Upper lobe of left lung (tissue), 6 donors: ENCODE data around the gene SEPTIN8. TPM values are rescaled to one million over a fixed set of nuclear protein-coding genes. Genes with fewer than 3 reads are reported as not detected.

Experiments used
- ATAC-seq, 2 donors: fragments of 200-7000 bp; cut with Tn5 transposase; one replicate each; pipeline ENCODE4 v1.9.1; 2022; ENCODE audit warnings: mild to moderate bottlenecking in 2 of 2, moderate library complexity in 2 of 2; ENCODE audit not compliant: low FRiP score in 2 of 2
- DNase-seq, 2 donors: peaks; one replicate each; pipeline ENCODE4 v3.0.0-alpha.2; 2019 to 2020
- H3K27ac ChIP-seq, 4 donors: fragments of 200-600 bp; sonication (generic); one replicate each; pipeline ENCODE4 v1.5.1; 2016 to 2019
- H3K27me3 ChIP-seq, 4 donors: fragments of 200-600 bp; sonication (generic); one replicate each; pipeline ENCODE4 v1.5.1; 2017 to 2019
- H3K36me3 ChIP-seq, 4 donors: fragments of 200-600 bp; sonication (generic); one replicate each; pipeline ENCODE4 v1.5.1; 2016 to 2019
- H3K4me1 ChIP-seq, 4 donors: fragments of 200-600 bp; sonication (generic); one replicate each; pipeline ENCODE4 v1.5.1; 2018 to 2019
- H3K4me3 ChIP-seq, 4 donors: fragments of 200-600 bp; sonication (generic); one replicate each; pipeline ENCODE4 v1.5.1; 2017 to 2019; ENCODE audit warnings: mild to moderate bottlenecking in 2 of 4, moderate library complexity in 1 of 4
- H3K9me3 ChIP-seq, 4 donors: fragments of 200-600 bp; sonication (generic); one replicate each; pipeline ENCODE4 v1.5.1; 2018 to 2019
- CTCF ChIP-seq, 6 experiments: fragments of 450-650 bp in 4 of 6; fragments of 200-600 bp in 2 of 6; sonication (generic) in 2 of 6; IDR thresholded peaks; one replicate each; pipeline ENCODE4 v1.5.1; 2016 to 2019; ENCODE audit warnings: antibody characterized with exemption in 6 of 6
- EP300 ChIP-seq, 4 donors: sonication (generic); formaldehyde crosslinking; IDR thresholded peaks; one replicate each; pipeline ENCODE4 v1.5.1; 2017; ENCODE audit warnings: antibody characterized with exemption in 4 of 4, control low read depth in 2 of 4
- POLR2A ChIP-seq, 4 donors: fragments of 450-650 bp; IDR thresholded peaks; one replicate each; pipeline ENCODE4 v1.5.1; 2016 to 2017; ENCODE audit warnings: antibody characterized with exemption in 4 of 4, mild to moderate bottlenecking in 2 of 4
- POLR2AphosphoS5 ChIP-seq, 2 donors: sonication (generic); formaldehyde crosslinking; IDR thresholded peaks; one replicate each; pipeline ENCODE4 v1.5.1; 2017; ENCODE audit warnings: antibody characterized with exemption in 2 of 2
- WGBS, 2 donors: methylation state at CpG; one replicate each; pipeline ENCODE4 v1.1.5; 2017 to 2018; 5-methylcytosine and 5-hydroxymethylcytosine counted together
- total RNA-seq, 6 donors: library from RNA; depleted of rRNA in 4 of 6; stranded (reverse); fragments of >200 nt in 4 of 6; gene quantifications; one replicate each; pipeline versions ENCODE4 v1.1.0 to v1.2.1, GENCODE V29; 2016 to 2021
- donor health status: DM: no; HTN: no; CAD: no; lungs with moderate emphysema.
- donor health status: DM: no; HTN: yes; CAD: no; lungs with severe emphysema.

Gene SEPTIN8
- total RNA-seq, 6 donors from 2014 or later: 26.3 to 41.5 (median 31.5) TPM

- Histone ChIP-seq H3K36me3 (no peaks in the 10 kb centered on the region), H3K4me3 (no peak overlapping the region), H3K4me1 (no peaks in the 10 kb centered on the region), H3K27ac (no peak overlapping the region), H3K27me3 (no peaks in the 10 kb centered on the region), H3K9me3 (no peaks in the 10 kb centered on the region)
- DNase-seq: no peak
- WGBS, 2 donors: 25 to 35% methylated on average over 2 of the region's 2 CpGs
- no peak for ATAC-seq
- TF ChIP-seq POLR2A (IDR thresholded peaks at IDR 0.05) (no peak), POLR2AphosphoS5 (IDR thresholded peaks at IDR 0.05) (no peak), EP300 (IDR thresholded peaks at IDR 0.05) (no peak), CTCF (IDR thresholded peaks at IDR 0.05) (no peak)
Observed at GRCh38 chr5:132790201-132790865, 13.3 kb upstream of the SEPTIN8 start.

GRCh38 chr5:132788990-132789886 lies 12.2 kb upstream of the SEPTIN8 start:
- no peak overlapping the region for H3K27ac ChIP-seq
- no peaks in the 10 kb centered on the region for H3K27me3 ChIP-seq
- H3K4me1 ChIP-seq: no peaks in the 10 kb centered on the region
- ATAC-seq (no peak), DNase-seq (no peak)
- H3K4me3 ChIP-seq: no peak overlapping the region
- H3K36me3 ChIP-seq: no peaks in the 10 kb centered on the region
- 78 to 85% methylated on average over 7 to 8 of the region's 8 CpGs for WGBS, 2 donors
- H3K9me3 ChIP-seq: no peaks in the 10 kb centered on the region
- TF ChIP-seq CTCF (IDR thresholded peaks at IDR 0.05) (no peak), EP300 (IDR thresholded peaks at IDR 0.05) (no peak), POLR2A (IDR thresholded peaks at IDR 0.05) (no peak), POLR2AphosphoS5 (IDR thresholded peaks at IDR 0.05) (no peak)

GRCh38 chr5:132788508-132788907 lies 11.5 kb upstream of the SEPTIN8 start:
- Histone ChIP-seq H3K4me1 (no peaks in the 10 kb centered on the region), H3K27me3 (no peaks in the 10 kb centered on the region), H3K27ac (no peak overlapping the region), H3K9me3 (no peaks in the 10 kb centered on the region), H3K4me3 (no peak overlapping the region), H3K36me3 (no peaks in the 10 kb centered on the region)
- DNase-seq: no peak
- ATAC-seq: no peak
- WGBS, 2 donors: 93 to 100% methylated on average over 1 of the region's 1 CpG
- TF ChIP-seq CTCF (IDR thresholded peaks at IDR 0.05) (no peak), POLR2AphosphoS5 (IDR thresholded peaks at IDR 0.05) (no peak), EP300 (IDR thresholded peaks at IDR 0.05) (no peak), POLR2A (IDR thresholded peaks at IDR 0.05) (no peak)

- Histone ChIP-seq H3K27me3 (no peaks in the 10 kb centered on the region), H3K9me3 (no peaks in the 10 kb centered on the region), H3K36me3 (no peaks in the 10 kb centered on the region), H3K4me3 (no peak overlapping the region), H3K27ac (no peak overlapping the region), H3K4me1 (no peaks in the 10 kb centered on the region)
- no peak for TF ChIP-seq CTCF (IDR thresholded peaks at IDR 0.05)
- TF ChIP-seq POLR2AphosphoS5 (IDR thresholded peaks at IDR 0.05): no peak
- no peak for TF ChIP-seq EP300 (IDR thresholded peaks at IDR 0.05)
- no peak for TF ChIP-seq POLR2A (IDR thresholded peaks at IDR 0.05)
- ATAC-seq (no peak), DNase-seq (no peak)
- 100% methylated on average over 1 of the region's 1 CpG for WGBS, 2 donors
Observed at GRCh38 chr5:132787076-132787475, 10.0 kb upstream of the SEPTIN8 start.
